HG02588 (cell line): ENCODE data around the gene TMEM200A.

ENCODE experiments used
- ATAC-seq: cut with Tn5 transposase; IDR thresholded peaks from one replicate; pipeline ENCODE4 v1.9.1; 2021; ENCODE audit warnings: mild to moderate bottlenecking, moderate library complexity; ENCODE audit not compliant: unreplicated experiment

Gene TMEM200A

GRCh38 chr6:130377371-130377770 is 11.6 kb downstream of the TMEM200A start:
- ATAC-seq = no peak

- ATAC-seq = no peak
Observed at GRCh38 chr6:130377915-130378314, 12.1 kb downstream of the TMEM200A start.

- ATAC-seq = no peak
Observed at GRCh38 chr6:130379223-130379622, 13.4 kb downstream of the TMEM200A start.

GRCh38 chr6:130381012-130381411 is 15.2 kb downstream of the TMEM200A start:
- ATAC-seq = no peak

GRCh38 chr6:130381459-130382380 is 15.9 kb downstream of the TMEM200A start:
- ATAC-seq = no peak

GRCh38 chr6:130382872-130383490 is 17.2 kb downstream of the TMEM200A start:
- ATAC-seq = no peak

GRCh38 chr6:130385064-130385695 is 19.4 kb downstream of the TMEM200A start:
- no peak for ATAC-seq

- no peak for ATAC-seq
Observed at GRCh38 chr6:130389142-130389541, 23.3 kb downstream of the TMEM200A start.

- no peak for ATAC-seq
Observed at GRCh38 chr6:130390890-130391289, 25.1 kb downstream of the TMEM200A start.

GRCh38 chr6:130393306-130393705 is 27.5 kb downstream of the TMEM200A start:
- no peak for ATAC-seq

GRCh38 chr6:130394246-130394645 is 28.4 kb downstream of the TMEM200A start:
- ATAC-seq = no peak

GRCh38 chr6:130395164-130395563 is 29.3 kb downstream of the TMEM200A start:
- ATAC-seq = no peak

- ATAC-seq = no peak
Observed at GRCh38 chr6:130396722-130397121, 30.9 kb downstream of the TMEM200A start.

GRCh38 chr6:130405549-130405948 is 39.7 kb downstream of the TMEM200A start:
- ATAC-seq = no peak

- no peak for ATAC-seq
Observed at GRCh38 chr6:130407032-130407431, 41.2 kb downstream of the TMEM200A start.

- ATAC-seq = no peak
Observed at GRCh38 chr6:130409418-130410100, 43.7 kb downstream of the TMEM200A start.

- no peak for ATAC-seq
Observed at GRCh38 chr6:130411481-130411880, 45.7 kb downstream of the TMEM200A start.

- no peak for ATAC-seq
Observed at GRCh38 chr6:130412556-130413290, 46.9 kb downstream of the TMEM200A start.

- no peak for ATAC-seq
Observed at GRCh38 chr6:130417951-130418350, 52.1 kb downstream of the TMEM200A start.

- no peak for ATAC-seq
Observed at GRCh38 chr6:130420911-130421310, 55.1 kb downstream of the TMEM200A start.
